Lung (tissue), 12 donors: Measurements from ENCODE around the gene OGFOD3. TPM values are rescaled to one million over a fixed set of nuclear protein-coding genes. Genes with fewer than 3 reads are reported as not detected.

Experiments used
- ATAC-seq: fragments of 200-7000 bp; cut with Tn5 transposase; one replicate; pipeline ENCODE4 v1.9.1; 2020; ENCODE audit warnings: moderate number of reproducible peaks; ENCODE audit not compliant: insufficient read depth, low FRiP score
- DNase-seq, 3 donors: peaks; one replicate each; pipeline ENCODE4 v3.0.0-alpha.2; 2013 to 2017
- H3K27ac ChIP-seq, 2 donors: one replicate each; pipeline ENCODE4 v1.5.1; 2013; ENCODE audit warnings: mild to moderate bottlenecking in 2 of 2, moderate library complexity in 2 of 2, control low read depth in 1 of 2, inconsistent platforms in 1 of 2, low read depth in 1 of 2, low read length in 1 of 2
- H3K27me3 ChIP-seq, 3 donors: one replicate each; pipeline ENCODE4 v1.5.1; 2013; ENCODE audit warnings: low read length in 2 of 3; ENCODE audit not compliant: control insufficient read depth in 3 of 3, insufficient read depth in 3 of 3
- H3K36me3 ChIP-seq, 4 donors: one replicate each; pipeline ENCODE4 v1.5.1; 2013; ENCODE audit warnings: low read length in 4 of 4, mild to moderate bottlenecking in 1 of 4, moderate library complexity in 1 of 4; ENCODE audit not compliant: control insufficient read depth in 4 of 4, insufficient read depth in 4 of 4
- H3K4me1 ChIP-seq, 5 donors: one replicate each; pipeline ENCODE4 v1.5.1; 2013; ENCODE audit warnings: low read length in 5 of 5, mild to moderate bottlenecking in 2 of 5, moderate library complexity in 1 of 5; ENCODE audit not compliant: control insufficient read depth in 5 of 5, insufficient read depth in 5 of 5
- H3K4me3 ChIP-seq: one replicate; pipeline ENCODE4 v1.5.1; 2013; ENCODE audit warnings: mild to moderate bottlenecking, control low read depth, moderate library complexity
- H3K9ac ChIP-seq, 2 donors: one replicate each; pipeline ENCODE4 v1.5.1; 2013; ENCODE audit warnings: low read length in 2 of 2, control low read depth in 1 of 2; ENCODE audit not compliant: insufficient read depth in 1 of 2
- H3K9me3 ChIP-seq, 4 donors: one replicate each; pipeline ENCODE4 v1.5.1; 2013; ENCODE audit warnings: low read length in 3 of 4, mild to moderate bottlenecking in 1 of 4, moderate library complexity in 1 of 4; ENCODE audit not compliant: control insufficient read depth in 4 of 4, insufficient read depth in 3 of 4
- WGBS, 2 donors: extraction: QIAGEN DNeasy Blood & Tissue Kit; methylation state at CpG; one replicate each; pipeline ENCODE4 v1.1.7; 2013; 5-methylcytosine and 5-hydroxymethylcytosine counted together
- polyA plus RNA-seq, 2 donors: library from polyadenylated mRNA; stranded (reverse); fragments of 200-250 nt; gene quantifications; one replicate each; pipeline ENCODE4 v1.2.1, GENCODE V29; 2013
- total RNA-seq, 2 donors: library from RNA; depleted of rRNA in 1 of 2; stranded (reverse); fragments of >200 nt in 1 of 2; gene quantifications; one replicate each; pipeline ENCODE4 v1.2.1, GENCODE V29; 2014 to 2021
- TF ChIP-seq, protein P1 (sequence below): IDR thresholded peaks from 2 replicates; pipeline ENCODE4 v1.5.1; 2012; ENCODE audit warnings: mild to moderate bottlenecking; ENCODE audit errors: control extremely low read depth, extremely low read depth
- donor health status: control.
- donor health status: control.
- donor health status: Bipolar disorder and iron deficiency.
- donor health status: healthy.
- donor health status: DM: yes; HTN: yes; CAD: no.

OGFOD3 gene
- total and polyA plus RNA-seq, 4 donors, result 20.6 to 41.6 (median 29.8) TPM

DNA sequence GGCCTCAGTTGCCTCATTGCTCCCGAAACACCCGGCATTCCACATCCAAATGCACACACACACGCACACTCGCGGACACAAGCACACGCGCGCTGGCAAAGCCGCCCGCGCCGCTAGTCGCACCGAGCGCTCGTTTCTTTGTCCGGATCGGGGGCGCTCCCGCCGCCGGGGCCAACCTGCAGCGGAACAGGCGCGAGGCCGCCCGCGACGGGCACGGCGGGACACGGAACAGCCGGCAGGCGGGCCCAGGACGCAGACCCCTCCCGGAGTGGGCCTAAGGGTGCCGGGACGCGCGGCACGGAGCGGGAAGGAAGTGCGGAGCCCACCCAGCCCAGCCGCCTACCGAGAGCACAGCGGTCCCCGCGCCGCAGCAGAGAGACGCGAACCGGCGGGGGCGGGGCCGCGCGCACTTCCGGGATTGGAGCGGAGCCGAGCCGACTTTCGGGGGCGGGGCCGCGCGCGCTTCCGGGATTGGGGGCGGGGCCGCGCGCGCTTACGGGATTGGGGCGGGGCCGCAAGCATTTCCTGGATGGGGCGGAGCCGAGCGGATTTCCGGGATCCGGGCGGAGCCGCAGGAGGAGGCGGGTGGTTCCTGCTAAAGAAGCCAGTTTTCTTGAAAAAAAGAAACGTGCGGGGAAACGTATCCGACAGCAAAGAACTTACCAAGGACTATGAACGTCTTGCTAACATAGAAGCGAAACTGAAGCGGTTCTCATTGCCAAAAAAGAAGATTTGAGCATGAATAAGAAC lies 32.1 kb upstream of the OGFOD3 start, which contains the start of gene CYBC1:
Gene CYBC1 (minus strand): TSS at position 396 of the 750 bp plus-strand sequence. CDS start 1,498 bp downstream, outside the sequence.
- Histone ChIP-seq H3K9me3 (no peaks in the 10 kb centered on the region), H3K4me1 (peaks cover 5 to 15% (median 9%) of the 10 kb centered on the region in 5 donors)
- ATAC-seq, result peak; percentile 97

DNA sequence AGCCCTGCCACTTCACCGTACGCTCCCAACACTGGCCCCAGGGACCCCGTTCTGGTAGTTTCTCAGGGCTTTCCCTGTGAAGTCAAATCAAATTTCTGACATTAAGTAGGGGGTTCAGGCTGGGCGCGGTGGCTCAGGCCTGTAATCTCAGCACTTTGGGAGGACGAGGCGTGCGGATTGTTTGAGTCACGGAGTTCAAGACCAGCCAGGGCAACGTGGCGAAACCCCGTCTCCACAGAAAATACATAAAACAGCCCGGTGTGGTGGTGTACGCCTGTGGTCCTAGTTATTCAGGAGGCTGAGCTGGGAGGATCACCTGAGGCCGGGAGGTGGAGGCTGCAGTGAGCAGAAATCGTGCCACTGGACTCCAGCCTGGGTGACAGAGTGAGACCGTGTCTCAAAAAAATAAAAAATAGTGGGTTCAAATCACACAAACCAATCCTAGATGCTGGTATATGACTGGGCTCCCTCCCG lies 31.5 kb upstream of the OGFOD3 start:
- Histone ChIP-seq H3K27ac (peak overlapping the region; percentile 95 to 98), H3K9ac (peak overlapping the region in 1 of 2 donors; percentile 25), H3K4me3 (peak overlapping the region; percentile 95), H3K36me3 (peaks cover 0 to 13% (median 2%) of the 10 kb centered on the region in 4 donors), H3K27me3 (no peaks in the 10 kb centered on the region), H3K4me1 (peaks cover 5 to 21% (median 9%) of the 10 kb centered on the region in 5 donors), H3K9me3 (no peaks in the 10 kb centered on the region)
- TF ChIP-seq, protein P1, sequence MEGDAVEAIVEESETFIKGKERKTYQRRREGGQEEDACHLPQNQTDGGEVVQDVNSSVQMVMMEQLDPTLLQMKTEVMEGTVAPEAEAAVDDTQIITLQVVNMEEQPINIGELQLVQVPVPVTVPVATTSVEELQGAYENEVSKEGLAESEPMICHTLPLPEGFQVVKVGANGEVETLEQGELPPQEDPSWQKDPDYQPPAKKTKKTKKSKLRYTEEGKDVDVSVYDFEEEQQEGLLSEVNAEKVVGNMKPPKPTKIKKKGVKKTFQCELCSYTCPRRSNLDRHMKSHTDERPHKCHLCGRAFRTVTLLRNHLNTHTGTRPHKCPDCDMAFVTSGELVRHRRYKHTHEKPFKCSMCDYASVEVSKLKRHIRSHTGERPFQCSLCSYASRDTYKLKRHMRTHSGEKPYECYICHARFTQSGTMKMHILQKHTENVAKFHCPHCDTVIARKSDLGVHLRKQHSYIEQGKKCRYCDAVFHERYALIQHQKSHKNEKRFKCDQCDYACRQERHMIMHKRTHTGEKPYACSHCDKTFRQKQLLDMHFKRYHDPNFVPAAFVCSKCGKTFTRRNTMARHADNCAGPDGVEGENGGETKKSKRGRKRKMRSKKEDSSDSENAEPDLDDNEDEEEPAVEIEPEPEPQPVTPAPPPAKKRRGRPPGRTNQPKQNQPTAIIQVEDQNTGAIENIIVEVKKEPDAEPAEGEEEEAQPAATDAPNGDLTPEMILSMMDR, result no peak
- WGBS, 2 donors, result 33 to 42% methylated on average over 18 of the region's 18 CpGs
- no peak for DNase-seq
- no peak for ATAC-seq

More for the DNA sequence above, 32.1 kb upstream of the OGFOD3 start, which contains the start of gene CYBC1:
- peak; percentile 95 to 97 (median 96) for DNase-seq
- WGBS, 2 donors, result 0 to 1% methylated on average over 69 to 91 of the region's 91 CpGs
- TF ChIP-seq, protein P1, result no peak
- peaks cover 0 to 11% (median 2%) of the 10 kb centered on the region in 4 donors for H3K36me3 ChIP-seq
- peak within 1 kb of the TSS; percentile 95 to 98 for H3K27ac ChIP-seq
- H3K9ac ChIP-seq, result peak within 1 kb of the TSS; percentile 25 to 59
- H3K4me3 ChIP-seq, result peak within 1 kb of the TSS; percentile 95
- H3K27me3 ChIP-seq, result no peaks in the 10 kb centered on the region

DNA sequence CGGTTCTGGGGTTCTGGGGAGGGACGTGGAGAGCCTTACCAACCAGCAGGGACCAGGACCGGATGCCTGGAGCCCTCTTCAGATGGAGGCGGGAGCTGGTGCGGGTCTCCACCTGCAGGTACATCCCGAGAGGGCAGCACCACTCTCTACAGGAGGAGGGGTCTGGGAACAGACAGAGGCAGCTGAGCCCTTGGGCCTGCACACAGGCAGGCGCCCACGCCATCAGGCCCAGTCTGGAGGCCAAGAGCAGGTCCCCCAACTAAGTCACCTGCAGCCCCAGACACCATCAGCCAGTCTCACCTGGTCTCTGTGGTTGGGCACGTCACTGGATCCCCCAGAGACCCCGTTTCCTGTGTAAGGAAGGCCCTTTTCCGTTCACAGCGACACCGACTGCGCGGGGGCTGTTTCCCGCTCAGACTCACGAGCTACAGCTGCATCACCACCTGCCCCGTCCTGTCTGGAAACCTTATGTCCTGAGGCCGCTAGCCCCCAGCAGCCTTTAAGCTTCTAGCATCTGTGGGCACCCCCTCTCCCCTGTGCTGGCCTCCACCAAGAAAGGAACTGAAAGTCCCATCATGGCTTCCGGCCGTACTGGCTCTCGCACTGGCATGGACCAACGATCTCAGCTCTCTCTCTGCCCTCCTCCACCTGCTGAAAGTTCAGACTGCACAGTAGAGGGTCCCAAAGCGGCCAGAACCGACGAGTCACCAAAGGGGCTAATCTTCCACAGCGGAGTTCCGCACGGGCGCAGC lies 30.9 kb upstream of the OGFOD3 start:
- H3K36me3 ChIP-seq, result peaks cover 0 to 20% (median 2%) of the 10 kb centered on the region in 4 donors
- whole genome bisulfite sequencing, 2 donors, result 37 to 61% methylated on average over 30 of the region's 30 CpGs
- no peak overlapping the region for H3K9ac ChIP-seq
- H3K27ac ChIP-seq, result peak overlapping the region; percentile 95 to 98
- no peaks in the 10 kb centered on the region for H3K27me3 ChIP-seq
- TF ChIP-seq, protein P1, result no peak
- H3K4me1 ChIP-seq, result peaks cover 5 to 22% (median 9%) of the 10 kb centered on the region in 5 donors
- H3K9me3 ChIP-seq, result no peaks in the 10 kb centered on the region
- no peak for ATAC-seq
- peak overlapping the region; percentile 95 for H3K4me3 ChIP-seq
- no peak for DNase-seq
